ENCODE results near the gene CHRM4. TPM values are rescaled to one million over a fixed set of nuclear protein-coding genes. Genes with fewer than 3 reads are reported as not detected.

CHRM4 gene
- total RNA-seq: not detected

GRCh38 chr11:46391578-46392420, at the start of gene CHRM4:
Gene CHRM4, minus strand, starts transcription at chr11:46391776. Its CDS starts 5,219 bp downstream, at chr11:46386557.
- Histone ChIP-seq H3K27ac (no peak within 1 kb of the TSS), H3K4me1 (peaks cover 41% of the 10 kb centered on the region), H3K9me3 (no peaks in the 10 kb centered on the region), H3K36me3 (replicated peaks in 1 of 2; ENCODE audit: insufficient read depth in 1 of 2, low read depth in 2 of 2) (no peaks in the 10 kb centered on the region), H3K4me3 (no peak within 1 kb of the TSS), H3K27me3 (peaks cover 0 to 22% of the 10 kb centered on the region in 2 donors)
- 1% methylated on average over 105 of the region's 123 CpGs; no CpG with 5 or more reads in 1 of the 2 donors for WGBS, 2 donors
- intact Hi-C loops (cut with DNase I): no loop called here
- TF ChIP-seq CTCF (IDR thresholded peaks at IDR 0.05) (peak in 3 of 7 experiments; percentile 14 to 22 (median 22)), POLR2A (IDR thresholded peaks at IDR 0.05) (no peak)
- ATAC-seq (no peak), DNase-seq (peak in 2 of 4 donors; percentile 37 to 53)

- Histone ChIP-seq H3K27me3 (no peaks in the 10 kb centered on the region), H3K4me3 (no peak overlapping the region), H3K27ac (no peak overlapping the region), H3K9me3 (no peaks in the 10 kb centered on the region), H3K36me3 (replicated peaks in 1 of 2; ENCODE audit: insufficient read depth in 1 of 2, low read depth in 2 of 2) (peaks cover 0 to 2% of the 10 kb centered on the region in 2 donors), H3K4me1 (no peaks in the 10 kb centered on the region)
- no peak for TF ChIP-seq POLR2A (IDR thresholded peaks at IDR 0.05)
- TF ChIP-seq CTCF (IDR thresholded peaks at IDR 0.05): no peak
- 34 to 38% methylated on average over 4 of the region's 4 CpGs for WGBS, 2 donors
- no peak for DNase-seq
- intact Hi-C loops (cut with DNase I): no loop called here
- ATAC-seq: no peak
Observed at GRCh38 chr11:46438211-46438610, 46.6 kb upstream of the CHRM4 start.

GRCh38 chr11:46437122-46437689, 45.6 kb upstream of the CHRM4 start:
- WGBS, 2 donors: 87 to 90% methylated on average over 6 of the region's 6 CpGs
- no peak overlapping the region for H3K27ac ChIP-seq
- no peaks in the 10 kb centered on the region for H3K9me3 ChIP-seq
- TF ChIP-seq POLR2A (IDR thresholded peaks at IDR 0.05): no peak
- no peak for TF ChIP-seq CTCF (IDR thresholded peaks at IDR 0.05)
- intact Hi-C loops (cut with DNase I): no loop called here
- H3K27me3 ChIP-seq: no peaks in the 10 kb centered on the region
- no peak overlapping the region for H3K4me3 ChIP-seq
- no peaks in the 10 kb centered on the region for H3K4me1 ChIP-seq
- ATAC-seq (no peak), DNase-seq (no peak)
- peaks cover 0 to 2% of the 10 kb centered on the region in 2 donors for H3K36me3 ChIP-seq (replicated peaks in 1 of 2; ENCODE audit: insufficient read depth in 1 of 2, low read depth in 2 of 2)

GRCh38 chr11:46436113-46436512, 44.5 kb upstream of the CHRM4 start:
- intact Hi-C loops (cut with DNase I): no loop called here
- 82 to 87% methylated on average over 3 of the region's 3 CpGs for WGBS, 2 donors
- no peak for TF ChIP-seq CTCF (IDR thresholded peaks at IDR 0.05)
- TF ChIP-seq POLR2A (IDR thresholded peaks at IDR 0.05): no peak
- H3K36me3 ChIP-seq (replicated peaks in 1 of 2; ENCODE audit: insufficient read depth in 1 of 2, low read depth in 2 of 2): peaks cover 0 to 4% of the 10 kb centered on the region in 2 donors
- no peak overlapping the region for H3K27ac ChIP-seq
- ATAC-seq: no peak
- H3K27me3 ChIP-seq: no peaks in the 10 kb centered on the region
- H3K4me3 ChIP-seq: no peak overlapping the region
- H3K4me1 ChIP-seq: no peaks in the 10 kb centered on the region
- DNase-seq: no peak
- H3K9me3 ChIP-seq: no peaks in the 10 kb centered on the region

Measured in body of pancreas (tissue), 4 donors.